Uterus (tissue), 2 donors: Measurements from ENCODE around the gene OPCML.

Source experiments
- POLR2A ChIP-seq, 2 donors: fragments of 450-650 bp; IDR thresholded peaks; one replicate each; pipeline ENCODE4 v1.6.1; 2016; ENCODE audit warnings: antibody characterized with exemption in 2 of 2, mild to moderate bottlenecking in 1 of 2, moderate library complexity in 1 of 2
- TF ChIP-seq, protein P1 (sequence below), 4 experiments: fragments of 200-600 bp in 2 of 4; fragments of 450-650 bp in 2 of 4; sonication (generic) in 2 of 4; IDR thresholded peaks; one replicate each; pipeline ENCODE4 v1.5.1; 2016 to 2019; ENCODE audit warnings: antibody characterized with exemption in 4 of 4, mild to moderate bottlenecking in 2 of 4, moderate library complexity in 1 of 4

DNA sequence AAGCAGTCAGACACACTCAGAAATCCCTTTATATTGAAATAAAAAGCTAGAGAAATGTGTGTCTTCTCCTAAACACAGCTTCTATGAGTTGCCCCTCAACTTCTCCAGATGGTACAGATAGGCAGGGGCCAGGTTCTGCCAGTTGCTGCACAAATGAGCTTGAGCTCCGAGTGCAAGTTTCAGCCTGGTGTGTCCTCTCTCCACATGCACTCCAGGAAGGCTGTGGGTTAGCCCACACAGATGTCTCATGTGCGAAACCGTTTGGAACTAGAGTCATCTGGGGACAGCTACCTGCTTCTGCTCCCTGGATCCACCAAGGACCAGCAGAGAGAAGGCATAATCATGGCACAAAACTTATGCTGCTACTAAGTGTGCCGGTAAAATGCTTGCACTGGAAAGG lies 812.6 kb downstream of the OPCML start:
- TF ChIP-seq, protein P1, sequence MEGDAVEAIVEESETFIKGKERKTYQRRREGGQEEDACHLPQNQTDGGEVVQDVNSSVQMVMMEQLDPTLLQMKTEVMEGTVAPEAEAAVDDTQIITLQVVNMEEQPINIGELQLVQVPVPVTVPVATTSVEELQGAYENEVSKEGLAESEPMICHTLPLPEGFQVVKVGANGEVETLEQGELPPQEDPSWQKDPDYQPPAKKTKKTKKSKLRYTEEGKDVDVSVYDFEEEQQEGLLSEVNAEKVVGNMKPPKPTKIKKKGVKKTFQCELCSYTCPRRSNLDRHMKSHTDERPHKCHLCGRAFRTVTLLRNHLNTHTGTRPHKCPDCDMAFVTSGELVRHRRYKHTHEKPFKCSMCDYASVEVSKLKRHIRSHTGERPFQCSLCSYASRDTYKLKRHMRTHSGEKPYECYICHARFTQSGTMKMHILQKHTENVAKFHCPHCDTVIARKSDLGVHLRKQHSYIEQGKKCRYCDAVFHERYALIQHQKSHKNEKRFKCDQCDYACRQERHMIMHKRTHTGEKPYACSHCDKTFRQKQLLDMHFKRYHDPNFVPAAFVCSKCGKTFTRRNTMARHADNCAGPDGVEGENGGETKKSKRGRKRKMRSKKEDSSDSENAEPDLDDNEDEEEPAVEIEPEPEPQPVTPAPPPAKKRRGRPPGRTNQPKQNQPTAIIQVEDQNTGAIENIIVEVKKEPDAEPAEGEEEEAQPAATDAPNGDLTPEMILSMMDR (IDR thresholded peaks at IDR 0.05) = no peak
- no peak for TF ChIP-seq POLR2A (IDR thresholded peaks at IDR 0.05)
